GM18951 (cell line): ENCODE results near the gene ABCD2.

ENCODE experiments used
- POLR2A ChIP-seq: IDR thresholded peaks from 4 replicates; pipeline ENCODE4 v1.6.1; 2011; ENCODE audit warnings: mild to moderate bottlenecking; ENCODE audit not compliant: insufficient read length, insufficient read depth; ENCODE audit errors: extremely low read depth
- in situ Hi-C: fragments of 300-500 bp; cut with MboI; formaldehyde crosslinking; loops from one replicate; pipeline ENCODE4 v1.12.0; 2022; ENCODE audit warnings: low sequenced_read_pairs, mixed read lengths, inconsistent platforms; ENCODE audit not compliant: unreplicated experiment

ABCD2 gene

GRCh38 chr12:39620659-39621658 is 1.4 kb upstream of the ABCD2 start:
- no peak for TF ChIP-seq POLR2A
- in situ Hi-C loops: no loop called here

GRCh38 chr12:39619316-39619659 is 315 bp downstream of the ABCD2 start:
- in situ Hi-C loops: no loop called here
- peak; percentile 8 for TF ChIP-seq POLR2A

- TF ChIP-seq POLR2A: no peak
- in situ Hi-C loops: no loop called here
Measured at GRCh38 chr12:39618701-39619100, 902 bp downstream of the ABCD2 start.

GRCh38 chr12:39617887-39618286 is 1.7 kb downstream of the ABCD2 start:
- no peak for TF ChIP-seq POLR2A
- in situ Hi-C loops: no loop called here

- in situ Hi-C loops: no loop called here
- TF ChIP-seq POLR2A: no peak
Measured at GRCh38 chr12:39616666-39617065, 2.9 kb downstream of the ABCD2 start.

- in situ Hi-C loops: no loop called here
- no peak for TF ChIP-seq POLR2A
Measured at GRCh38 chr12:39616251-39616650, 3.4 kb downstream of the ABCD2 start.

- in situ Hi-C loops: no loop called here
- no peak for TF ChIP-seq POLR2A
Measured at GRCh38 chr12:39613525-39613924, 6.1 kb downstream of the ABCD2 start.

- in situ Hi-C loops: no loop called here
- TF ChIP-seq POLR2A: no peak
Measured at GRCh38 chr12:39612250-39612649, 7.4 kb downstream of the ABCD2 start.

GRCh38 chr12:39611818-39612217 is 7.8 kb downstream of the ABCD2 start:
- in situ Hi-C loops: no loop called here
- no peak for TF ChIP-seq POLR2A

GRCh38 chr12:39610436-39611025 is 9.1 kb downstream of the ABCD2 start:
- in situ Hi-C loops: no loop called here
- no peak for TF ChIP-seq POLR2A

- in situ Hi-C loops: no loop called here
- no peak for TF ChIP-seq POLR2A
Measured at GRCh38 chr12:39606712-39607423, 12.7 kb downstream of the ABCD2 start.

- no peak for TF ChIP-seq POLR2A
- in situ Hi-C loops: no loop called here
Measured at GRCh38 chr12:39605996-39606395, 13.6 kb downstream of the ABCD2 start.

GRCh38 chr12:39605501-39605900 is 14.1 kb downstream of the ABCD2 start:
- TF ChIP-seq POLR2A: no peak
- in situ Hi-C loops: no loop called here
